DND-41 (cell line): ENCODE data around the gene FAM171A1.
"Not testable (repeated sequence)": the region's sequence is repeated elsewhere in the genome, so short reads cannot be mapped to it uniquely, and the experiment has no call there.

Source experiments
- ATAC-seq: fragments of 200-7000 bp; cut with Tn5 transposase; 3 replicates; pipeline ENCODE4 v1.9.1; 2021; ENCODE audit warnings: low read depth; ENCODE audit not compliant: insufficient read depth
- DNase-seq: peaks from one replicate; pipeline ENCODE4 v3.0.0-alpha.2; 2020
- H2AFZ ChIP-seq: 2 replicates; pipeline ENCODE4 v1.6.0; 2012; ENCODE audit warnings: low read depth, low read length
- H3K27ac ChIP-seq: 2 replicates; pipeline ENCODE4 v1.5.1; 2012; ENCODE audit warnings: low read length, inconsistent platforms
- H3K27me3 ChIP-seq: fragments of 200-600 bp; sonication (generic); 2 replicates; pipeline ENCODE4 v1.6.0; 2012; ENCODE audit warnings: low read length, mild to moderate bottlenecking, inconsistent platforms; ENCODE audit not compliant: insufficient read depth, poor library complexity
- H3K36me3 ChIP-seq: 2 replicates; pipeline ENCODE4 v1.5.1; 2012; ENCODE audit warnings: low read length, inconsistent platforms; ENCODE audit not compliant: insufficient read depth
- H3K4me1 ChIP-seq: 2 replicates; pipeline ENCODE4 v1.5.1; 2012; ENCODE audit warnings: mild to moderate bottlenecking, low read length; ENCODE audit not compliant: insufficient read depth
- H3K4me2 ChIP-seq: 2 replicates; pipeline ENCODE4 v1.6.0; 2012; ENCODE audit warnings: mild to moderate bottlenecking, moderate library complexity, low read length, inconsistent platforms; ENCODE audit not compliant: insufficient read depth
- H3K4me3 ChIP-seq, 2 experiments: fragments of 200-600 bp in 1 of 2; shearing (Covaris generic) in 1 of 2; 2 replicates each; pipeline ENCODE4 v1.5.1; 2012 to 2016; ENCODE audit warnings: inconsistent platforms in 2 of 2, low read length in 2 of 2, mild to moderate bottlenecking in 2 of 2, low read depth in 1 of 2, moderate library complexity in 1 of 2
- H3K79me2 ChIP-seq: 2 replicates; pipeline ENCODE4 v1.6.0; 2012; ENCODE audit warnings: low read length, inconsistent platforms; ENCODE audit not compliant: insufficient read depth
- H3K9ac ChIP-seq: 2 replicates; pipeline ENCODE4 v1.6.0; 2012; ENCODE audit warnings: low read depth, mild to moderate bottlenecking, inconsistent platforms, low read length, moderate library complexity
- H3K9me3 ChIP-seq: 2 replicates; pipeline ENCODE4 v1.5.1; 2012; ENCODE audit warnings: low read length, moderate library complexity, mild to moderate bottlenecking, inconsistent platforms; ENCODE audit not compliant: insufficient read depth, severe bottlenecking
- H4K20me1 ChIP-seq: 2 replicates; pipeline ENCODE4 v1.6.0; 2012; ENCODE audit warnings: low read length; ENCODE audit not compliant: insufficient read depth
- EZH2 ChIP-seq: IDR thresholded peaks from 3 replicates; pipeline ENCODE4 v1.6.1; 2012; ENCODE audit warnings: borderline replicate concordance, low read depth, mild to moderate bottlenecking, moderate library complexity, low read length, inconsistent platforms; ENCODE audit not compliant: severe bottlenecking
- TF ChIP-seq, protein P1 (sequence below): IDR thresholded peaks from 2 replicates; pipeline ENCODE4 v1.5.1; 2012; ENCODE audit warnings: borderline replicate concordance, low read length, moderate library complexity, mild to moderate bottlenecking; ENCODE audit not compliant: poor library complexity, severe bottlenecking; ENCODE audit errors: extremely low read depth

The FAM171A1 gene

DNA sequence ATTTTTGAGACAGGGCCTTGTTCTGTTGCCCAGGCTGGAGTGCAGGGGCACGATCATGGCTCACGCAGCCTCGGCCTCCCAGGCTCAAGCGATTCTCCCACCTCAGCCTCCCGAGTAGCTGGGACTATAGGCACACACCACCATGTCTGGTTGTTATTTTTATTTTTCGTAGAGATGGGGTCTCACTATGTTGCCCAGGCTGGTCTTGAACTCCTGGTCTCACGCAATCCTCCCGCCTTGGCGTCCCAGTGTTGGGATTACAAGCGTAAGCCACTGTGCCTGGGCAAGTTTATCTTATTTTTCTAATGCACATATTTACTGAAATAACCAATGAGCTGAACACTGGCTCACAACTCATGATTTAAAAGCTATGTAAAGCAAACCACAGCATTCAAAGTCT is 61.9 kb downstream of the FAM171A1 start:
- no peaks in the 10 kb centered on the region for H3K79me2 ChIP-seq
- ATAC-seq (no peak), DNase-seq (no peak)
- H3K4me1 ChIP-seq = no peaks in the 10 kb centered on the region
- no peaks in the 10 kb centered on the region for H3K9me3 ChIP-seq
- TF ChIP-seq EZH2 = no peak
- TF ChIP-seq, protein P1, sequence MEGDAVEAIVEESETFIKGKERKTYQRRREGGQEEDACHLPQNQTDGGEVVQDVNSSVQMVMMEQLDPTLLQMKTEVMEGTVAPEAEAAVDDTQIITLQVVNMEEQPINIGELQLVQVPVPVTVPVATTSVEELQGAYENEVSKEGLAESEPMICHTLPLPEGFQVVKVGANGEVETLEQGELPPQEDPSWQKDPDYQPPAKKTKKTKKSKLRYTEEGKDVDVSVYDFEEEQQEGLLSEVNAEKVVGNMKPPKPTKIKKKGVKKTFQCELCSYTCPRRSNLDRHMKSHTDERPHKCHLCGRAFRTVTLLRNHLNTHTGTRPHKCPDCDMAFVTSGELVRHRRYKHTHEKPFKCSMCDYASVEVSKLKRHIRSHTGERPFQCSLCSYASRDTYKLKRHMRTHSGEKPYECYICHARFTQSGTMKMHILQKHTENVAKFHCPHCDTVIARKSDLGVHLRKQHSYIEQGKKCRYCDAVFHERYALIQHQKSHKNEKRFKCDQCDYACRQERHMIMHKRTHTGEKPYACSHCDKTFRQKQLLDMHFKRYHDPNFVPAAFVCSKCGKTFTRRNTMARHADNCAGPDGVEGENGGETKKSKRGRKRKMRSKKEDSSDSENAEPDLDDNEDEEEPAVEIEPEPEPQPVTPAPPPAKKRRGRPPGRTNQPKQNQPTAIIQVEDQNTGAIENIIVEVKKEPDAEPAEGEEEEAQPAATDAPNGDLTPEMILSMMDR = no peak
- H2AFZ ChIP-seq = no peak overlapping the region
- no peaks in the 10 kb centered on the region for H3K27me3 ChIP-seq
- H3K27ac ChIP-seq = no peak overlapping the region
- no peaks in the 10 kb centered on the region for H4K20me1 ChIP-seq
- H3K36me3 ChIP-seq = no peaks in the 10 kb centered on the region
- H3K9ac ChIP-seq = no peak overlapping the region
- H3K4me2 ChIP-seq = no peak overlapping the region
- no peak overlapping the region for H3K4me3 ChIP-seq

DNA sequence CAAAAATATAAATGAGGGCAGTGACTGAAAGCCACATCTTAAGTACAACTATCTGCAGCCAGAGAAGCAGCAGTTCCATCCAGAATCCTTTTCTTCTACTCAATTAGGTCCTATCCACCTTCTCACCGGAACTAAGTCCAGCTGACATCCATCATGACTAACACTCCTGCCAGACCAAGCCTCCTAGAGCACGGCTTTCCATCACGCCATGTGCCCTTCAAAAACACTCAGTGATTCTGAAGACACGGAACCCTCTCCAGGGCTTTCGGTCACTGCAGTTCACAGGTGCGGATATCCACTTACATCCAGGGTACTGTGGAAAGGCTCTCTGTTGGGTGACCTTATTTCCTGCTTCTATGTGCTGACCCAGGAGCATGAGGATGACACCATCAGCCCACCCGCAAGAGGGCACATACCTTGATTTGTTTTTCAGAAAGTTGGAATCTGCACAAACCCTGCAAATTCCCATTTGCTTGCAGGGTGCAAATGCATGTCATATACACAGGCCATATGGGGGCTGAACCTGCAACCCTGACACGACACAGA is 64.3 kb downstream of the FAM171A1 start:
- no peak overlapping the region for H3K27ac ChIP-seq
- no peak for ATAC-seq

DNA sequence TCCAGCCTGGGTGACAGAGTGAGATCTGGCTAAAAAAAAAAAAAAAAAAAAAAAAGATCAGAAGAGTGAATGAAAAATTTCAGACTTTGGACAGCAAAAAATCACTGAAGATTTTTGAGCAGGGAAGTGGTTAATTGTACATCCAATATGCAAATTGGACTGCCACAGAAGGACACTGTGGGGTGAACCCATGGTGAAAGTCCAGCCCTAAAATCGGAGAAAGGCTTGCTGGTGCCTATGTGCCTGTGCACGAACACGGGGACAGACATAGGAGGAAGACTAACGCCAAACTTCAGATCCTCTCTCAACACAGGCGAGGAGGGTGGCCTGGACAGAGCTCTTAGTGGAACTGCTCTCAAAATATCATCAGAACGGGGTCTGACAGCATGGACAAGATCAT is 65.5 kb downstream of the FAM171A1 start:
- H3K79me2 ChIP-seq = no peaks in the 10 kb centered on the region
- no peak overlapping the region for H3K9ac ChIP-seq
- no peaks in the 10 kb centered on the region for H3K27me3 ChIP-seq
- H3K36me3 ChIP-seq = no peaks in the 10 kb centered on the region
- H3K27ac ChIP-seq = no peak overlapping the region
- H3K9me3 ChIP-seq = no peaks in the 10 kb centered on the region
- H4K20me1 ChIP-seq = no peaks in the 10 kb centered on the region
- H3K4me3 ChIP-seq = no peak overlapping the region
- no peak overlapping the region for H3K4me2 ChIP-seq
- H2AFZ ChIP-seq = no peak overlapping the region
- ATAC-seq (no peak), DNase-seq (no peak)
- no peak for TF ChIP-seq EZH2
- TF ChIP-seq, protein P1 = no peak
- no peaks in the 10 kb centered on the region for H3K4me1 ChIP-seq

More for the DNA sequence above, 64.3 kb downstream of the FAM171A1 start:
- Histone ChIP-seq H3K27me3 (no peaks in the 10 kb centered on the region), H3K4me1 (no peaks in the 10 kb centered on the region), H2AFZ (no peak overlapping the region), H4K20me1 (no peaks in the 10 kb centered on the region), H3K9ac (no peak overlapping the region), H3K4me2 (no peak overlapping the region), H3K4me3 (no peak overlapping the region), H3K9me3 (no peaks in the 10 kb centered on the region), H3K79me2 (no peaks in the 10 kb centered on the region), H3K36me3 (no peaks in the 10 kb centered on the region)
- no peak for DNase-seq
- TF ChIP-seq EZH2 = no peak
- TF ChIP-seq, protein P1 = no peak

DNA sequence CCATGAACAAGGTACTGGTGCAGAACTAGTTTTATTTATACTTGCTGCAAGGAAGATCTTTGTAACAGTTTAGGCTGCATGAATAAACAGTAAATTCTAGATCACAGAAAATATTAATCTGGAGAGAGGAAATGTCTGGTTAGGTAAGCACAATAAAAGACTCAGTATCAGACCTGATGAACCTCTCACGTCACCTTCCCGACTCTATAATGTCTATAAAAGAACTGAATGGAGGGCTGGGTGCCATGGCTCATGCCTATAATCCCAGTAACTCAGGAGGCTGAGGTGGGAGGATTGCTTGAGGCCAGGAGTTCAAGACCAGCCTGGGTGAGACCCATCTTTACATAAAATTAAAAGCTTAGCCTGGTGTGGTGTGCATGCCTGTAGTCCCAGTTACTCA is 65.9 kb downstream of the FAM171A1 start:
- ATAC-seq (no peak), DNase-seq (no peak)
- H3K36me3 ChIP-seq = no peaks in the 10 kb centered on the region
- H3K4me2 ChIP-seq = no peak overlapping the region
- H3K79me2 ChIP-seq = no peaks in the 10 kb centered on the region
- H3K4me1 ChIP-seq = no peaks in the 10 kb centered on the region
- TF ChIP-seq EZH2 = no peak
- TF ChIP-seq, protein P1 = no peak
- no peaks in the 10 kb centered on the region for H3K27me3 ChIP-seq
- no peak overlapping the region for H3K27ac ChIP-seq
- no peak overlapping the region for H2AFZ ChIP-seq
- no peaks in the 10 kb centered on the region for H4K20me1 ChIP-seq
- no peaks in the 10 kb centered on the region for H3K9me3 ChIP-seq
- no peak overlapping the region for H3K9ac ChIP-seq
- no peak overlapping the region for H3K4me3 ChIP-seq

DNA sequence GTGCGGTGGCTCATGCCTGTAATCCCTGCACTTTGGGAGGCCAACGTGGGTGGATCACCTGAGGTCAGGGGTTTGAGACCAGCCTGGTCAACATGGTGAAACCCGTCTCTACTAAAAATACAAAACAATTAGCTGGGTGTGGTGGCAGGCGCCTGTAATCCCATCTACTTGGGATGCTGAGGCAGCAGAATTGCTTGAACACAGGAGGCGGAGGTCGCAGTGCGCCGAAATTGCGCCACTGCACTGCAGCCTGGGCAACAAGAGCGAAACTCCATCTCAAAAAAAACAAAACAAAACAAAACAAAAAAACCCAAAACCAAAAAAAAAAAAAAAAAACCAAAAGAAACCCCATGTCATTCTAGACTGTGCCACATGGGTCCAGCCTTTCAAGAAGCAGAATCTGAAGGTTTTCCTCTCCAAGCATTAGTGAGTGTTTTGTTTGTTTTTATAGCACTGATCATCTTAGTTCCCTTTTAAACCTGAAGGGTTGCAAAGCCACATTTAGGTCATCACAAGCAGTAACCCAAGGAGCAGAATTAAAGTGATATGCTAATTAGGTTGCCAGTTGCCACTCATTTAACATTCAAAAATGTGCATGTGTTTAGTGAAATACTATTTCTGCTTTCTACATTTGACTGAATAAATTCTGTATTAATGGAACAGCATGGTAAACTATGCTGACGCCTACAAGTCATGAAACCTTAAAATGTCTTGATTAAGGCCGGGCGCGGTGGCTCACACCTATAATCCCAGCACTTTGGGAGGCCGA is 68.7 kb downstream of the FAM171A1 start:
- not testable (repeated sequence) for H3K36me3 ChIP-seq, H2AFZ ChIP-seq, H3K27me3 ChIP-seq, H3K9ac ChIP-seq, H3K4me1 ChIP-seq, H3K4me2 ChIP-seq, H4K20me1 ChIP-seq, DNase-seq, H3K27ac ChIP-seq, H3K4me3 ChIP-seq, H3K79me2 ChIP-seq, ATAC-seq, H3K9me3 ChIP-seq
